Measurements from ENCODE around the gene TF.
A peak's percentile ranks its signal among the peaks of the same experiment; 100 is the strongest.

Gene TF

DNA sequence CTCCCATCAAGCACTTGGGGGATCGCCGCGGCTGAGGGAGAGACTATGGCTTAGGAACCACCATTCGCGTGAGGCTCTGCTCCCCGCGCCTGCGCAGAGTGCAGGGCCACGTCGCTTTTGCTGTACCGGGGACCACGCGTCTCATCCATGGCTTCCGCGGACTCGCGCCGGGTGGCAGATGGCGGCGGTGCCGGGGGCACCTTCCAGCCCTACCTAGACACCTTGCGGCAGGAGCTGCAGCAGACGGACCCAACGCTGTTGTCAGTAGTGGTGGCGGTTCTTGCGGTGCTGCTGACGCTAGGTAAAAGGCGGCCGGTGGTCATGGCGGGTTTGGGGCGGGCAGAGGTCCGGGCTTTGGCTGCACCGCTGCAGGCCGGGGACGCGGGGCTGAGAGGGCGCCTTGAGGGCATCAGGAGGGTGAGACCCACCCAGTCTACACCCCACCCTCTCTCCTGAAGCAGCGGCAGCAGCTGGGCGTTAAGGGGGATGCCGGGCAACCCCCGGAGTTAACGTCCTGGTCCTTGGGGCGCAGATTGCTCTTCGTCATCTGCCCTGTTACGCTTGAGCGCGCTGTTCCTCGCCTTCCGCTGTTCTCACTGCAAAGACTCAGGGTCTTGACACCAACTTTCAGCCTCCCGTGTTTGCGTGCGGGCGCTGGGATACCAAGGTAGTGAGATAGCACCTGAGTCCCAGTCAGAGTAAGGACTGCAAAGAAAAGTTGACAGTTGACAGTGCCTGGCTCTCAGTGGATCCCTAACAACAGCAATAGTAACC is 59.7 kb downstream of the TF start, which contains the start of gene SRPRB (continued):
- no peak for TF ChIP-seq ZNF658 (tag by site-specific recombination; IDR thresholded peaks at IDR 0.05)
- no peak for TF ChIP-seq ZNF426 (tag by site-specific recombination; IDR thresholded peaks at IDR 0.05)
- TF ChIP-seq ZNF114 (tag by site-specific recombination; IDR thresholded peaks at IDR 0.05) = no peak
- no peak for TF ChIP-seq ZNF18 (tag by site-specific recombination; IDR thresholded peaks at IDR 0.05)
- TF ChIP-seq HOXD13 (CRISPR knock-in tag; IDR thresholded peaks at IDR 0.05; ENCODE audit: borderline replicate concordance) = no peak
- no peak for TF ChIP-seq MEIS1 (CRISPR knock-in tag; IDR thresholded peaks at IDR 0.05; ENCODE audit: borderline replicate concordance)
- TF ChIP-seq, protein P1, sequence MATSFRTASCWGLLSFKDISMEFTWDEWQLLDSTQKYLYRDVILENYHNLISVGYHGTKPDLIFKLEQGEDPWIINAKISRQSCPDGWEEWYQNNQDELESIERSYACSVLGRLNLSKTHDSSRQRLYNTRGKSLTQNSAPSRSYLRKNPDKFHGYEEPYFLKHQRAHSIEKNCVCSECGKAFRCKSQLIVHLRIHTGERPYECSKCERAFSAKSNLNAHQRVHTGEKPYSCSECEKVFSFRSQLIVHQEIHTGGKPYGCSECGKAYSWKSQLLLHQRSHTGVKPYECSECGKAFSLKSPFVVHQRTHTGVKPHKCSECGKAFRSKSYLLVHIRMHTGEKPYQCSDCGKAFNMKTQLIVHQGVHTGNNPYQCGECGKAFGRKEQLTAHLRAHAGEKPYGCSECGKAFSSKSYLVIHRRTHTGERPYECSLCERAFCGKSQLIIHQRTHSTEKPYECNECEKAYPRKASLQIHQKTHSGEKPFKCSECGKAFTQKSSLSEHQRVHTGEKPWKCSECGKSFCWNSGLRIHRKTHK (tag by site-specific recombination; IDR thresholded peaks at IDR 0.05) = no peak
- no peak for TF ChIP-seq ZFP41 (tag by site-specific recombination; IDR thresholded peaks at IDR 0.05; ENCODE audit: borderline replicate concordance)
- no peak for TF ChIP-seq ZNF785 (tag by site-specific recombination; IDR thresholded peaks at IDR 0.05)

GRCh38 chr3:133812872-133813271 is 66.7 kb downstream of the TF start:
- TF ChIP-seq BCL11A (tag by site-specific recombination; IDR thresholded peaks at IDR 0.05; ENCODE audit: low read depth) (no peak), SCRT2 (tag by site-specific recombination; IDR thresholded peaks at IDR 0.05) (peak; percentile 73)
- H3K4me1 ChIP-seq (ENCODE audit: control insufficient read depth, insufficient read depth, low read length) = no peaks in the 10 kb centered on the region
- H3K9me3 ChIP-seq (ENCODE audit: control insufficient read depth, insufficient read depth, low read depth, low read length) = no peaks in the 10 kb centered on the region
- CTCF ChIA-PET = no interaction called here
- H3K36me3 ChIP-seq (ENCODE audit: control insufficient read depth in 2 of 2, insufficient read depth in 1 of 2, low read length in 2 of 2) = peaks cover 20 to 81% of the 10 kb centered on the region in 2 experiments
- H3K4me3 ChIP-seq (ENCODE audit: low read depth, low read length) = no peak overlapping the region
- no peak overlapping the region for H3K27ac ChIP-seq (ENCODE audit: extremely low read depth, low read depth, low read length)
- POLR2A ChIA-PET = no interaction called here

- no peak for TF ChIP-seq ZNF157 (tag by site-specific recombination; IDR thresholded peaks at IDR 0.05)
- no peak for TF ChIP-seq ZNF560 (tag by site-specific recombination; IDR thresholded peaks at IDR 0.05; ENCODE audit: borderline replicate concordance)
- TF ChIP-seq ZNF174 (tag by site-specific recombination; IDR thresholded peaks at IDR 0.05) = no peak
- no peak for TF ChIP-seq ZNF18 (tag by site-specific recombination; IDR thresholded peaks at IDR 0.05)
- TF ChIP-seq ZNF324 (tag by site-specific recombination; IDR thresholded peaks at IDR 0.05) = no peak
- no peak for TF ChIP-seq ZNF707 (tag by site-specific recombination; IDR thresholded peaks at IDR 0.05)
- no peak for TF ChIP-seq ZNF610 (tag by site-specific recombination; IDR thresholded peaks at IDR 0.05; ENCODE audit: borderline replicate concordance)
- no peak for TF ChIP-seq ZNF335 (tag by site-specific recombination; conservative IDR thresholded peaks at IDR 0.05)
- no peak for TF ChIP-seq ZNF555 (tag by site-specific recombination; conservative IDR thresholded peaks at IDR 0.05)
- TF ChIP-seq RBAK (tag by site-specific recombination; IDR thresholded peaks at IDR 0.05) = no peak
- TF ChIP-seq, protein P2, sequence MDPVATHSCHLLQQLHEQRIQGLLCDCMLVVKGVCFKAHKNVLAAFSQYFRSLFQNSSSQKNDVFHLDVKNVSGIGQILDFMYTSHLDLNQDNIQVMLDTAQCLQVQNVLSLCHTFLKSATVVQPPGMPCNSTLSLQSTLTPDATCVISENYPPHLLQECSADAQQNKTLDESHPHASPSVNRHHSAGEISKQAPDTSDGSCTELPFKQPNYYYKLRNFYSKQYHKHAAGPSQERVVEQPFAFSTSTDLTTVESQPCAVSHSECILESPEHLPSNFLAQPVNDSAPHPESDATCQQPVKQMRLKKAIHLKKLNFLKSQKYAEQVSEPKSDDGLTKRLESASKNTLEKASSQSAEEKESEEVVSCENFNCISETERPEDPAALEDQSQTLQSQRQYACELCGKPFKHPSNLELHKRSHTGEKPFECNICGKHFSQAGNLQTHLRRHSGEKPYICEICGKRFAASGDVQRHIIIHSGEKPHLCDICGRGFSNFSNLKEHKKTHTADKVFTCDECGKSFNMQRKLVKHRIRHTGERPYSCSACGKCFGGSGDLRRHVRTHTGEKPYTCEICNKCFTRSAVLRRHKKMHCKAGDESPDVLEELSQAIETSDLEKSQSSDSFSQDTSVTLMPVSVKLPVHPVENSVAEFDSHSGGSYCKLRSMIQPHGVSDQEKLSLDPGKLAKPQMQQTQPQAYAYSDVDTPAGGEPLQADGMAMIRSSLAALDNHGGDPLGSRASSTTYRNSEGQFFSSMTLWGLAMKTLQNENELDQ (tag by site-specific recombination; IDR thresholded peaks at IDR 0.05; ENCODE audit: low read depth) = no peak
- no peak for TF ChIP-seq ZNF501 (tag by site-specific recombination; IDR thresholded peaks at IDR 0.05)
- H3K9me3 ChIP-seq (ENCODE audit: control insufficient read depth, insufficient read depth, low read depth, low read length) = no peaks in the 10 kb centered on the region
- no peaks in the 10 kb centered on the region for H3K4me1 ChIP-seq (ENCODE audit: control insufficient read depth, insufficient read depth, low read length)
- H3K36me3 ChIP-seq (ENCODE audit: control insufficient read depth in 2 of 2, insufficient read depth in 1 of 2, low read length in 2 of 2) = peaks cover 21 to 79% of the 10 kb centered on the region in 2 experiments
- ChIA-PET POLR2A (no interaction called here), CTCF (no interaction called here)
- no peak overlapping the region for H3K27ac ChIP-seq (ENCODE audit: extremely low read depth, low read depth, low read length)
- H3K4me3 ChIP-seq (ENCODE audit: low read depth, low read length) = no peak overlapping the region
Measured at GRCh38 chr3:133815386-133815785, 69.2 kb downstream of the TF start.

All from HEK293 (cell line).